MM.1S (cell line): ENCODE measurements around the gene BUD31.

Source experiments
- EZH2 ChIP-seq: fragments of 300-600 bp; sonication (generic); optimal IDR thresholded peaks from 2 replicates; pipeline ENCODE3; 2017; ENCODE audit warnings: low read depth, mild to moderate bottlenecking, antibody characterized with exemption, low read length, mixed read lengths
- TF ChIP-seq, protein P1 (sequence below): fragments of 300-600 bp; sonication (generic); IDR thresholded peaks from 2 replicates; pipeline ENCODE4 v1.5.1; 2016; ENCODE audit warnings: antibody characterized with exemption, low read length, mixed read lengths

DNA sequence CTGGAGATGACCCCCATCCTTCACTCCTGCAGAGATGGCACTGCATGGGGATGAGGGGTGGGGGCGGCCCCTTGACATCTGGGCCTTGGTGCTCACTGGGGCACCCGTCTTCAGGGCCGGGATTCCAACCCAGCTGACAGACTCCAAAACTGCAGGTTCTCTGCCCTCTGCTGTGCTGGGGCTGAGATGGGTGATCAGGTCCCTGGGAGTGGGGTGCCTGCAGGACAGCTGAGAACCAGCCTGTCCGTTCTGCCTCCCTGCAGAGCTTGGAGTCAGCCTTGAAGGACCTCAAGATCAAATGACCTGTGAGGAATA is 14.6 kb upstream of the BUD31 start:
- TF ChIP-seq, protein P1, sequence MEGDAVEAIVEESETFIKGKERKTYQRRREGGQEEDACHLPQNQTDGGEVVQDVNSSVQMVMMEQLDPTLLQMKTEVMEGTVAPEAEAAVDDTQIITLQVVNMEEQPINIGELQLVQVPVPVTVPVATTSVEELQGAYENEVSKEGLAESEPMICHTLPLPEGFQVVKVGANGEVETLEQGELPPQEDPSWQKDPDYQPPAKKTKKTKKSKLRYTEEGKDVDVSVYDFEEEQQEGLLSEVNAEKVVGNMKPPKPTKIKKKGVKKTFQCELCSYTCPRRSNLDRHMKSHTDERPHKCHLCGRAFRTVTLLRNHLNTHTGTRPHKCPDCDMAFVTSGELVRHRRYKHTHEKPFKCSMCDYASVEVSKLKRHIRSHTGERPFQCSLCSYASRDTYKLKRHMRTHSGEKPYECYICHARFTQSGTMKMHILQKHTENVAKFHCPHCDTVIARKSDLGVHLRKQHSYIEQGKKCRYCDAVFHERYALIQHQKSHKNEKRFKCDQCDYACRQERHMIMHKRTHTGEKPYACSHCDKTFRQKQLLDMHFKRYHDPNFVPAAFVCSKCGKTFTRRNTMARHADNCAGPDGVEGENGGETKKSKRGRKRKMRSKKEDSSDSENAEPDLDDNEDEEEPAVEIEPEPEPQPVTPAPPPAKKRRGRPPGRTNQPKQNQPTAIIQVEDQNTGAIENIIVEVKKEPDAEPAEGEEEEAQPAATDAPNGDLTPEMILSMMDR = no peak
- TF ChIP-seq EZH2 = no peak
